DMS79 (cell line): Measurements from ENCODE around the gene DISP2.

ENCODE experiments used
- DNase-seq: peaks from one replicate; lab custom pipeline; 2025; lab: John Stamatoyannopoulos, UW

DISP2 gene

GRCh38 chr15:40344217-40344616, 13.8 kb upstream of the DISP2 start:
- DNase-seq, result no peak

- DNase-seq, result peak; percentile 13
Measured at GRCh38 chr15:40344631-40345120, 13.3 kb upstream of the DISP2 start.

DNA sequence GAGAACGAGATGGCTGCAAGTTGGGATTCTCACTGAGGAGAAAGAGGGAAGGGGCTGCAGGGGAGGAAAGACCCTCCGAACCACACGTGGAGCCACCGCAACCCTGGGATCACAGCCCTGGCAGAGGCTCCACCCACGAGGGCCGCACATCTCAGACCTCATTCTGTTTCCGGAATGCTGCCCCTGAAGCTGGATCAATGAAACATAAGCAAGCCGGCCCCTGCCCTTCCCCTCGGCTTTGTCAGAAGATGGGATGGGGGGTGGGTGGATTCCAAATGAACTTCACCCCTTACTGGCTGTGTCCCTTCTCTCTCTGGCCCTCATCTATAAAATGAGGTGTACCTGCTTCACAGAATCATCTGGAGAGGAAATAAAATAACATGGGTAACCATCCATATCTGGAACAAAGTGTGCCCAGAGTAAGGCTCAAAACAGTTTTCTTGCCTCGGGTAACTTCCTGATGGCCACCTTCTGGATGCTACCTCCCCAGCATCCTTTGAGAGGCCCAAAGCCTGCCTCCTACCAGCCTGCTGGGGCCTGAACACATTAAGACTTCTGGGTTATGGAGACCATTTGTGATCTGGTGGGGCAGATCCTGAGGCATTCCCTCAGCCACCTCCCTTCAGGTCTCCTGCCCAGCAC, 12.7 kb upstream of the DISP2 start:
- no peak for DNase-seq

- no peak for DNase-seq
Measured at GRCh38 chr15:40345867-40346578, 12.0 kb upstream of the DISP2 start.

DNA sequence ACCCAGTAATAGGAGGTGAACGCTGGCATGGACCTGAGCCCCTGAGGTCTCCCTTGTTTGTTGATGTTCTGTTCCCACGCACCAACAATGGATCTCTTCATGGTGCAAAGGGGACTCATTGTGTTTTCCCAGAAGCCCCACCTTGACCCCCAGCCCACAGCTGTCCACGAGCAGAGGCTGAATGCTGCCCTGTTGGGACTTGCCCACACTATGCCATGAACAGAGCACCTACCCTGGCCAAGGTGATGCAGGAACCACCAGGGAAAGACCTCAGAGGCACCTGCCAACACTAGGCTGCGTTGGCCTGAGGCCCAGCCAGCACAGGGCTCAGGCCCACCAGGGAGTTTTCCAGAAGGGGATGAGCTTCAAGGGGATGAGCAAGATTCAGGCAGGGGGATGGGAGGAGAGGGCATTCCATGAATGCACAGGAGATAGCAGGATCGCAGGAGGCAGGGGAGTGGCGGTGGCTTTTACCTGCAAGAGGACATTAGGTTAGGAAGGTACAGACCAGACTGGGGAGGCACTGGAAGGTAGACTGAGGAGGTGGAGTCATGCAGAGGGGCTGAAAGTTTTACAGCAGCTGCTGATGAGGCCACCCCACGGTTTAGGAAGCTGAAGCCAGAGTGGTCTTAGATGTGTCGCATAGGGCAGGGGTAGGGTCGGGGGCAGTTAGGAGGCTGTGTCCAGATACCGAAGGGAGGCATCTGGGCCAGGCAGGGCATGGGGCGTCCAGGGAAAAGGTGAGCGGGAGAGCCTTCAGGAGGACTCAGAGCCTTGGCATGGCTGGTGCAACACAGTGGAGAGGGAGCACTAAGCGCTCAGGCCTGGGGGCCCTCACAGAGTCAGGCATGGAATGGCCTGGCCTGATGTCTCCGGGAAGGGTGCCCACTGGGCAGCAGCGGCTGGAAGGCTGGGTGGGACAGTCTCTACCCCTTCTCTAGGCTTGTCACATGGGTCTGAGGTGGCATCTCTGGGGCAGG, 11.2 kb upstream of the DISP2 start:
- no peak for DNase-seq

DNA sequence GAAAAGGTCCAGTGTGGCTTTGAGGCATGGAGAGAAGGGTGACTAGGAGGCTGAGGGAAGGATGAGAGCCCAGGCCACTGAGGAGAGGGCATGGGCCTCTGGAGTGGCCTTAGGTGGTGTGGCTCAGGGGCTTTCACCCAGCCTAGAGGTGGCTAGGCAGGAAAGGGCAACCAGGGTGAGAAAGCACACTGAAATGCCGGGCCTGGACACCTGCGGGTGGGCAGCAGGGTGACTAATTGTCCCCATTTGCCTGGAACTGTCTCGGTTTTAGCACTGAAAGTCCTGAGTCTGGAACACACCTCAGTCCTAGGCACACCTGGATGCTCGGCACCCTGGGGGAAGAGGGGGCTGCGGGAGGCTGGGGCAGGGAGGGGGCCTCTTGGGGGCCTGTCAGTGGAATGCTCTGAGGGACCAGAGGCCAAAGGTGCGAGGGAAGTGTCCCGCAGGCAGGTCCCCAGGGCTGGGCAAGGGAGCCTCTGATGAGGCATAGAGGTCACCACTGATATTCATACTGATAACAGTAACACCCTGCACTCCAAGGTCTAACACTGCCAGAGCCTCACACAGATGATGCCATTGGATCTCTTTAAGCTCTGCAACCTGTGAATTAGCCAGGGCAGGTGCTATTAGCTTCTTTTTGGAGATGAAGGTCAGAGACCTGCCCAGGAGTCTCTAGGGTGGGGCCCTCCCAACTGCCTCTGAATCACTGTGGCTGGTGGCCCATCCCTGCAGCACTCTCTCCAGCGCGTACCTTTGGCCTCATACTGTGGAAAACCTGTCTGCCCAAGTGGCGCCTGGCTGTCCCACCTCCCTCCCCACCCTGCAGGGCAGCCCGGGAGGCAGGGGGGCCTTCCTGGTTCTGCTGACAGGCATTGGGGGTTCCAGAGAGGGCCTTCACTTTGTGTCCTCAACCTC, 10.2 kb upstream of the DISP2 start:
- no peak for DNase-seq

DNA sequence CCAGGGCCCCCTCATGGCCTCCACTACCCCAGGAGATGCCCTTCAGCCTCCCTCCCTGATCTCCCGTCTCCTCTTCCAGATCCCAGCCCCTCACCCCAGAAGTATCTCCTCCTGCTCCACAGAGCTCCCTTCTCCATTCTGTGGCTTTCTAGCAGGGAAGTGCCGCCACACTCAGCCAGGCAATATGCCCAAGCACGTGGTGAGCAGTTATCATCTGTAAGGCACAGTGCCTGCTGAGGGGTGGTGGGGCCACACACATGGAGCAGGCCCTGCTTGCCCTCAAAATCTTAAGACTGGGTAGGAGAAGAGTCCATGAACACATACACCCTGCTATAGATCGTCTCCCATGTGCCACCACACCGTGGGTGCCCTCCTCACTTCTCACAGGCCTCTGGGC, 9.5 kb upstream of the DISP2 start:
- no peak for DNase-seq

DNA sequence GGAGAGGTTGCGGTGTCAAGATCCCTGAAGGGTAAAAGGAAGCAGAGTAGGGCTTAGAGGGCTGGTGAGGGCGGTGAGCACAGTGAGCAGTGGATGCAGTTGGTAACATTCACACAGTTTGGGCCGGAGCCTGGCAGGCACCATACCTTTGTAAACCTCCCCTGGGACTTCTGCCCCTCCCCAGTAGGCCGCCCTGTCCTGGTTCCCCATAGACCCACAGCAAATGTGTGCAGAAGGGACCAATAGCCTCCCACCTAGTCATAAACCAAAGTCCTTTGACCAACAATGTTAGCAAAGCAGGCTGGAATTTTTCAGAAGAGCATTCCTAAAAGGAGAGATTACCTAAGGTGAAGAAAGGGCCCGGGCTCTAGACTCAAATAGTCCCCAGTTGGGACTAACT, 8.9 kb upstream of the DISP2 start:
- no peak for DNase-seq

- no peak for DNase-seq
Measured at GRCh38 chr15:40352281-40352901, 5.6 kb upstream of the DISP2 start.

DNA sequence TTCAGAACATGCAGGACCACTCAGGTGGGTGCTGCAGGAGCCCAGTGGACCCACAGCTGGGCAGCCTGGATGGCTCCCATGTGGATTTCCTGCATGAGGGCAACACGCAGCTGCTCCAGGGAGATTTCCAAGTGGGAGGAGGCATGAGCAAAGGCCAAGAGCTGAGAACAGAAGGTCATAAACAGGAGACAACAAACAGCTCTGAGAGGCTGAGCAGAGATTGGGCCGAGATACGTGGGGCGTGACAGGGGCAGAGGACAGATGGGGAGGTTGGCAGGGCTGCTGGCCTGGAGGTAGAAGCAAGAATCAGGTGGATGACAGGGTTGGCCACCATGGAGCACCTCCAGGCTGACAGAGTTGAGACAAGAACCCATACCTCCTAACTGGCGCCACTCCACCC, 4.3 kb upstream of the DISP2 start:
- DNase-seq, result no peak

- DNase-seq, result no peak
Measured at GRCh38 chr15:40354408-40355171, 3.4 kb upstream of the DISP2 start.

GRCh38 chr15:40355976-40356585, 1.9 kb upstream of the DISP2 start:
- DNase-seq, result no peak

DNA sequence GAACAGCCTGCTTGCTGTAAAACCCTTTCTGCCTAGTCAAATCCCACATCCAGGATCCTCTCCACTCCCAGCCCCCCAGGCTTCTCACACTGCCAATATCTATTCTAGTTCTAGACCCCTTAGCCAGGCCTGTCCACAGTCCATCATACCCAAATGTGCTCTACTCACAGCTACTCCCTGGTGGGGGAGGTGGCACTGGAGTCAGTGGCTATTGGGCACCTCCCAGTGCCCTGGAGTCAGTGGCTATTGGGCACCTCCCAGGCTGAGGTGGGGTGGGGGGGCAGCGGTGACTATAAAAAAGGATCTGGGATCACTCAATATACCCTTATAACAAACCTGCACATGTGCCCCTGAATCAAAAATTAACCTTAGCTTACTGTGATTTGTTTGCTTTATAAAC, 773 bp upstream of the DISP2 start:
- DNase-seq, result no peak

DNA sequence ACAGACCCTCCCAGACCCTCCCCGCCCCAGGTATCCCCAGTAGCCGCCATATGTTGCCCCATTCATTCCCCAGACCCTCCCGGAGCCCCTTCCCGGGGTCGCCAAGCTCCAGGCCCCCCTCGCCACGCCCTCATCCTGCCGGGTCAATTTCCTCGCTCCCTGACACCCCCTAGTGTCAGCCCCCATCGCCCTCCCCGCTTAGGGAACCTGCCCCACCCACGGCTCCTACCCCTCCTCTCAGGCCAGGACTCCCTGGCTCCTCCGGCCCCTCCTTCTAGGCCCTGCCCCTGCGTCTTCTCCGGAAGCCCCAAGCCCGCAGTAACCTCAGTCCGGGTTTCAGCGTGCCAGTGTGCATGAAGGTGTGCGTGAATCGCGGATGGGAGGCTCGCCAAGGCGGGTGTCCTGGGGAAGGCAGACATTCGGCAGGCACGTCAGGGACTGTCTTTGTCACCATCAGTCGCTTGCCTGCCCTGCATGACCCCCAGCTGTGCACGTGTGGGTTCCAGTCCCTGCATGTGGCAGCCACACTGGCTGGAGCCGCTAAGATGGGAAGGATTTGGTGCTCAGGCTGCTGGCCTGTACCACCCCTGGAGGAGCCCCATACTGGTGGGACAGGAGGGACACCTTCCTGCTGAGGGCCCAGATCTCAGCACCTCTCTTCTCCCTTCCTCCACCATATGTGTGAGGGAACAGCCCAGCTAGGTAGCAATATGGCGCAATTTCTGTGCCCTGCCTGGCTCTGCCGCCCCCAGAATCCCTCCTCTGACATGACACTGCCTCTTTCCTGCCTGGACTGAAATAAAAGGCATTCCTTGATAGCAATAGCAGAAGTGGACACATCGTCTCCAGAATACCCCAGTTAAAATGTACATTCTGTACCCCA, 693 bp downstream of the DISP2 start:
- peak; percentile 11 for DNase-seq

- no peak for DNase-seq
Measured at GRCh38 chr15:40360015-40360414, 2.0 kb downstream of the DISP2 start.

DNA sequence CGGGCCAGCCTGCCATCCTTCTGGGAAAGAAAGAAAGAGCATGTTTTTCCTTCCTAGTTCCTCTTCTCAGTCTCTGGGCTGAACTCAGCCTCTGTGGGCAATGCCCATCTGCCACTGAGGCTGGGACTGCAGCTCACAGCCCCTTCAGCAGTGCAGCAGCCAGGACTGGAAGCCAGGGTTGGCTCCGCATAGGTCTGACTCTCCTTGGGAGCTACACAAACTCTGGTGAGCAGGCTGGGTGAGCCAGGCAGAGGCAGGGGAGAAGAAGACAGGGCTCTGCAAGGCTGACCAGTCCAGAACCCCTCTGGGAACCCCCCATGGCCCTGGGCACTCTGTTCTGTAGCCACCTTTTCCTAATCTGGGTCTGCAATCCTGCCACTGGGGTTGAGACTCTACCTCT, 3.6 kb downstream of the DISP2 start:
- DNase-seq, result no peak

DNA sequence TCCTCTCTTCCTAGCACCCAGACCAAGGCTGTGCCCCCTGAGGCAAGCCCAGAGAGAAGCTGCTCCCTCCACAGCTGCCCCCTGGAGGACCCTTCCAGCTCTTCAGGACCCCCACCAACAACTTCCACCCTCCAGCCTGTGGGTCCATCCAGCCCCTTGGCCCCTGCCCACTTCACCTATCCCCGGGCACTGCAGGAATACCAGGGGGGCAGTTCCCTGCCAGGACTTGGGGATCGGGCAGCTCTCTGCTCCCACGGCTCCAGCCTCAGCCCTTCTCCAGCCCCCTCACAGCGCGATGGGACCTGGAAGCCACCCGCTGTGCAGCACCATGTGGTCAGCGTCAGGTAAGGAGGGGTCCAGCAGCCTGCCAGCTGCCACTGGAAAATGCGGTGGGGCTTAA, 5.6 kb downstream of the DISP2 start:
- DNase-seq, result no peak

DNA sequence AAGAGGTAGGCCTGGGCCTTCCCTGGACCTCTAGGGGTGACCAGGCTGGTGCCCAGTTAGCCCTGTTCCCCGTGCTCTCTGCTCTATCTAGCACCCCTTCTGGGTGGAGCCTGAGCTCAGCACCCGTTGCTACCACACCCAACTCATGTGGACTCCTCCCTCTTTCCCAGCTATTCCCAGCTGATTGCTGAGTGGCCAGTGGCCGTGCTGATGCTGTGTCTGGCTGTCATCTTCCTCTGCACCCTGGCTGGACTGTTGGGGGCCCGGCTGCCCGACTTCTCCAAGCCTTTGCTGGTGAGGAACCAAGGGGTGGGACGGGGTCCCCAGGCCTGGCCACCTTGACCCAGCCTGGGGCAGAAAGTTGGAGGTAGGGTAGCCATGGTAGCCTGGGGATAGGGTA, 6.2 kb downstream of the DISP2 start:
- DNase-seq, result no peak

- no peak for DNase-seq
Measured at GRCh38 chr15:40365016-40365415, 7.0 kb downstream of the DISP2 start.
